ENCODE results near the gene AMMECR1.

DNA sequence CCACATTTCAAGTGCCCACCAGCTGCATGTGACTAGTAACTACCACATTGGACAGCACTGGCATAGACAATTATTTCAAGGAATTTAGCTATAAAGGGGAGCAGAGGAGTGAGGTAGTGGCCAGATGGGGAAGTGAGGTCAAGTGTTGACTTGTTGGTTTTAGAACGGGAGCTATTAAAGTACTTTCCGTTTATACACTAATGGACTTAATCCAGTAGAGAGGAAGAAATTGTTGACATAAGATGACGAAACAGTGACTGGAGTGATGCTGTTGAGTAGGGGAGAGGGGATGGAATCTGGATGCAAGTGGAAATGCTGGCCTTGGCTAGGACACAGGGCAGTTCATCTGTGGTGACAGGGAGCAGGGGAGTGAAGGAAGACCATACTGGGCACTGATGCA is 154.4 kb downstream of the AMMECR1 start:
- TF ChIP-seq CTCF (IDR thresholded peaks at IDR 0.05) (no peak), POLR2A (IDR thresholded peaks at IDR 0.05) (no peak), POLR2AphosphoS5 (IDR thresholded peaks at IDR 0.05) (no peak), EP300 (IDR thresholded peaks at IDR 0.05) (no peak)
